Esophagus muscularis mucosa (tissue), 4 donors: ENCODE results near the gene DDI2. TPM values are rescaled to one million over a fixed set of nuclear protein-coding genes. Genes with fewer than 3 reads are reported as not detected.
"Not testable (repeated sequence)": the region's sequence is repeated elsewhere in the genome, so short reads cannot be mapped to it uniquely, and the experiment has no call there.

Experiments used
- DNase-seq: peaks from one replicate; pipeline ENCODE4 v3.0.0-alpha.2; 2017; ENCODE audit errors: extremely low spot score
- H3K27ac ChIP-seq, 4 donors: fragments of 200-600 bp; sonication (generic); replicated peaks in 1 of 4; 1 replicate in 3 of 4; 2 replicates in 1 of 4; pipeline ENCODE4 v1.5.1; 2016 to 2019; ENCODE audit warnings: mild to moderate bottlenecking in 1 of 4
- H3K27me3 ChIP-seq, 4 donors: fragments of 200-600 bp; sonication (generic); one replicate each; pipeline versions ENCODE4 v1.5.1 to v1.6.0; 2016 to 2019
- H3K36me3 ChIP-seq, 4 donors: fragments of 200-600 bp; sonication (generic); one replicate each; pipeline ENCODE4 v1.5.1; 2016 to 2019
- H3K4me1 ChIP-seq, 4 donors: fragments of 200-600 bp; sonication (generic); one replicate each; pipeline ENCODE4 v1.5.1; 2016 to 2019
- H3K4me3 ChIP-seq, 4 donors: fragments of 200-600 bp; sonication (generic); 1 replicate in 2 of 4; 2 replicates in 2 of 4; pipeline ENCODE4 v1.5.1; 2016 to 2019; ENCODE audit warnings: mild to moderate bottlenecking in 4 of 4, moderate library complexity in 1 of 4
- H3K9me3 ChIP-seq, 4 donors: fragments of 200-600 bp; sonication (generic); 1 replicate in 3 of 4; 2 replicates in 1 of 4; pipeline ENCODE4 v1.5.1; 2016 to 2019
- CTCF ChIP-seq, 3 experiments: fragments of 200-600 bp in 2 of 3; fragments of 450-650 bp in 1 of 3; sonication (generic) in 2 of 3; IDR thresholded peaks; one replicate each; pipeline ENCODE4 v1.5.1; 2017 to 2019; ENCODE audit warnings: antibody characterized with exemption in 3 of 3, mild to moderate bottlenecking in 2 of 3, moderate library complexity in 1 of 3
- EP300 ChIP-seq: sonication (generic); formaldehyde crosslinking; IDR thresholded peaks from one replicate; pipeline ENCODE4 v1.6.1; 2017; ENCODE audit warnings: antibody characterized with exemption
- POLR2A ChIP-seq: fragments of 450-650 bp; IDR thresholded peaks from one replicate; pipeline ENCODE4 v1.6.1; 2017; ENCODE audit warnings: antibody characterized with exemption, moderate library complexity, mild to moderate bottlenecking, low read depth
- POLR2AphosphoS5 ChIP-seq, 2 donors: sonication (generic); formaldehyde crosslinking; IDR thresholded peaks; one replicate each; pipeline ENCODE4 v1.6.1; 2017; ENCODE audit warnings: antibody characterized with exemption in 2 of 2
- WGBS: methylation state at CpG from one replicate; pipeline ENCODE4 v1.1.5; 2018; 5-methylcytosine and 5-hydroxymethylcytosine counted together
- intact Hi-C: fragments of 100-400 bp; cut with DNase I; formaldehyde crosslinking; loops from one replicate; pipeline ENCODE4 v1.15.1; 2023
- total RNA-seq, 4 donors: library from RNA; depleted of rRNA; stranded (reverse); fragments of >200 nt; gene quantifications; one replicate each; pipeline versions ENCODE4 v1.1.0 to v1.2.1, GENCODE V29; 2016

Gene DDI2
- total RNA-seq, 4 donors from 2014 or later, result 14.4 to 24.9 (median 17.2) TPM

- no peak overlapping the region for H3K27ac ChIP-seq
- H3K4me3 ChIP-seq, result no peak overlapping the region
- DNase-seq, result no peak
- H3K9me3 ChIP-seq, result no peaks in the 10 kb centered on the region
- intact Hi-C loops, result no loop called here
- peaks cover 10 to 17% (median 15%) of the 10 kb centered on the region in 4 donors for H3K4me1 ChIP-seq
- H3K27me3 ChIP-seq, result no peaks in the 10 kb centered on the region
- no peak for TF ChIP-seq POLR2AphosphoS5 (IDR thresholded peaks at IDR 0.05)
- TF ChIP-seq POLR2A, result no peak
- no peak for TF ChIP-seq EP300
- no peak for TF ChIP-seq CTCF (IDR thresholded peaks at IDR 0.05)
- 60% methylated on average over 2 of the region's 2 CpGs for WGBS
- no peaks in the 10 kb centered on the region for H3K36me3 ChIP-seq
Observed at GRCh38 chr1:15598436-15598835, 18.8 kb upstream of the DDI2 start.

DNA sequence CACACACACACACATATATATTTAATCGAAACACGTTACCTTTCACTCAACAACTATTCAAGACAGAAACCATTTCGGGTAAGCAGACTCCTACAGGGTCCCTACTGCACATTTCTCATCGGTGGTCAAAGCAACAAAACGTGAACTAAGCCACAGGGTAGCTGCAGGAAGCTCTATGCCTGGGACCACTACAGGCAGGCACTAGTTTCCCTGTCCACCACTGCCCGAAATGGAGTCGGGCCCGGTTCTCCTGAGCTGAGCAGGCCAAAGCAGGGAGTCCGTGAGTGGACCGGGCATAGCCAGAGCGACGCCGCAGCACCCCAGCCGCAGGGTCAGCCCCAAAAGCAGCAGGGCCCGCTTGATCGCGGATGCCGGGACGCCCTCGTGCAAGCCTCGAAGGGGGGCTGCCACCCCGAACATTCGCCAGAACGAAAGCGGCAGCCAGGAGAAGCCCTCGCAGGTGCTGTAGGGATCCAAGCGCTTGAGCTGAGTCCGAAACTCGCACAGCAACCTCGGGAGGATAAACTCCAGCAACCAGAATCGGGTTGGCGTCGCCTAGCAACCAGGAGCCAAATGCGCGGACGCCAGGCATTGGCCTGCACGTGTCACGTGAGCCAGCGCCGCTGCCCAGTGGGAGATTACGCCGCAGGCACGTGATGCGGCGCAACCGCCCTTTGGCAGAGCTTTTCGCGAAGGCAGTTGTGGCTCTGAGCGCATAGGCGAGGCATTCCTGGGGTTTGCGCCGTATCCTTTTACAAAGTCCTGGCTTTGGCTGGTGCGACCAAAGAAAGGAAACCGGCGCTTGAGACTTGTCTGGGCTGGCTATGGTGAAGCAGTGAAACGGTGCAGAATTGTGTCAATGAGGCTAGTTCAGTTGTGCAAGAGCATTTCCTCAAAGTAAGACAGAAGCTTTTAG lies 13.9 kb upstream of the DDI2 start:
- 2% methylated on average over 30 of the region's 56 CpGs for WGBS
- H3K27me3 ChIP-seq, result no peaks in the 10 kb centered on the region
- H3K4me3 ChIP-seq, result peak overlapping the region; percentile 68 to 85 (median 78)
- H3K27ac ChIP-seq, result peak overlapping the region; percentile 80 to 87 (median 85)
- H3K4me1 ChIP-seq, result peaks cover 5 to 23% (median 19%) of the 10 kb centered on the region in 4 donors
- DNase-seq, result peak; percentile 99
- intact Hi-C loops, result loop anchor here (5.0 kb wide), 1 partner anchor 139 kb away; the partner anchor contains the start of gene TMEM82
- H3K9me3 ChIP-seq, result no peaks in the 10 kb centered on the region
- TF ChIP-seq EP300, result no peak
- peak; percentile 87 to 96 for TF ChIP-seq POLR2AphosphoS5 (IDR thresholded peaks at IDR 0.05)
- H3K36me3 ChIP-seq, result no peaks in the 10 kb centered on the region

DNA sequence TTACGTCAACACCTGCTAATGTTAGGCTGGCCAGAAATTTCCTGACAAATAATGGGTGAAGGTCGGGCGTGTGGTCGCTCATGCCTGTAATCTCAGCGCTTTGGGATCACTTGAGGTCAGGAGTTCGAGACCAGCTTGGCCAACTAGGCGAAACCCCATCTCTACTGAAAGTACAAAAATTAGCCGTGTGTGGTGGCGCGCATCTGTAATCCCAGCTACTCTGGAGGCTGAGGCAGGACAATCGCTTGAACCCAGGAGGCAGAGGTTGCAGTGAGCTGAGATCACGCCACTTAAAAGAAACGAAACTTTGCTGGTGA lies 13.3 kb upstream of the DDI2 start:
- intact Hi-C loops, result loop anchor here (5.0 kb wide), 1 partner anchor 138 kb away; the partner anchor contains the start of gene TMEM82
- WGBS, result 74% methylated on average over 13 of the region's 13 CpGs

DNA sequence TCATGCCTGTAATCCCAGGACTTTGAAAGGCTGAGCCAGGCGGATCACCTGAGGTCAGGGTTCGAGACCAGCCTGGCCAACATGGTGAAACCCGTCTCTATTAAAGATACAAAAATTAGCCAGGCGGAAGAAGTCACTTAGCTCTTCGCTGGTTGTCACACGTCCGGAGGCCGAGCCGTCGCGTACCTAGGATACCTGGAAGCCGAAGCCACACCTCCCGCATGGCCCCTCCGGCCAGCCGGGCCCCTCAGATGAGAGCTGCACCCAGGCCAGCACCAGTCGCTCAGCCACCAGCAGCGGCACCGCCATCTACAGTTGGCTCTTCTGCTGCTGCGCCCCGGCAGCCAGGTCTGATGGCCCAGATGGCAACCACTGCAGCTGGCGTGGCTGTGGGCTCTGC lies 12.9 kb upstream of the DDI2 start:
- peaks cover 5 to 23% (median 19%) of the 10 kb centered on the region in 4 donors for H3K4me1 ChIP-seq
- H3K9me3 ChIP-seq, DNase-seq, H3K4me3 ChIP-seq, H3K36me3 ChIP-seq, H3K27me3 ChIP-seq, H3K27ac ChIP-seq: not testable (repeated sequence)
- WGBS, result 95% methylated on average over 18 of the region's 21 CpGs
- intact Hi-C loops, result loop anchor here (5.0 kb wide), 1 partner anchor 138 kb away; the partner anchor contains the start of gene TMEM82

More for the DNA sequence above, 13.3 kb upstream of the DDI2 start:
- H3K36me3 ChIP-seq, H3K27me3 ChIP-seq, DNase-seq, H3K9me3 ChIP-seq: not testable (repeated sequence)
- peak overlapping the region; percentile 68 to 85 (median 78) for H3K4me3 ChIP-seq
- peaks cover 5 to 23% (median 19%) of the 10 kb centered on the region in 4 donors for H3K4me1 ChIP-seq
- peak overlapping the region; percentile 80 to 87 (median 85) for H3K27ac ChIP-seq

DNA sequence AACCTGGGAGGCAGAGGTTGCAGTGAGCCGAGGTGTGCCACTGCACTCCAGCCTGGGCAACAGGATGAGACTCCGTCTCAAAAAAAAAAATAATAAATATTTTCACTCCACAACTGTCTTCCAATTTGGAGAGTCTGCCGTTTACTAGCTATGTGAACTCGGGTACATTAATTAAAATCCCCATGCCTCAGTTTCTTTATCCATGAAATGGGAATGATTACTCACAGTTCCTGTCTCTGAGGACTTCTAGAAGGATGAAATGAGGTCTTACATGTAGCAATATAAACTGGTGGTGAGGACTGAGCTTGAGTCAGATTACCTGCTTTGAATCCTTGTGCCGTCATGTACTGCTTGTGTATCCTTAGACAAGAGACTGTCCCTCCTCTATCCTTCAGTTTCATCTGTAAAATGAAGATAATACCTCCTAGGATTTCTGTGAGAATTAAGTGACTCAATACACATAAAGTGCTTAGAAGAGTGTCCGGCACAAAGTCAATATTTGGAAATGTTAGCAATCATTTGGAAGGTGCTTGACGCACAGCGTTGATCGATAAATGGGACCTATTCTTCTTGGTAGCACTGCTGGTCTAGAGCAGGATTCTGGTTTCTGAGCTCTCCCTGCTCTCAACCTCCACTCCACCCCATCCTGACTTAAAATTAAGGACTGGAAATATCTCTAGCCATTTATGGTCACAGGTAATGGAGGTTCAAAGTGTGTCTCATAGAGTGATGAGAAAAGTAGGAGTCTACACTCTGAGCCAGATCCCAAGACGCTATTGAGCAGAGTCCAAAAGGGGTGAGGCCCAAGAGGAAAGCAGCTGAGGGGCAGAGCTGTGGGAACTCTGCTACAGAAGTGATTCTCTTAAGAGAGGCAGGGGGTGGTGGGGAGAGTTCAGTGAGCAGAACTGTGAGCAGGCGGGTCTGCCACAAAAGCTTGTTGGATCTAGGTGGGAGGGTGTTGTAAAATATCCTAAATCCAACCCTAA lies 11.6 kb upstream of the DDI2 start:
- Histone ChIP-seq H3K4me3 (no peak overlapping the region), H3K27me3 (no peaks in the 10 kb centered on the region), H3K9me3 (no peaks in the 10 kb centered on the region), H3K4me1 (peaks cover 5 to 23% (median 19%) of the 10 kb centered on the region in 4 donors), H3K27ac (no peak overlapping the region), H3K36me3 (no peaks in the 10 kb centered on the region)
- 82% methylated on average over 11 of the region's 11 CpGs for WGBS
- intact Hi-C loops, result no loop called here
- no peak for TF ChIP-seq EP300
- DNase-seq, result no peak

- H3K4me3 ChIP-seq, result no peak overlapping the region
- H3K4me1 ChIP-seq, result no peaks in the 10 kb centered on the region
- no peak for DNase-seq
- H3K27me3 ChIP-seq, result no peaks in the 10 kb centered on the region
- WGBS, result 86% methylated on average over 7 of the region's 7 CpGs
- no peak for TF ChIP-seq CTCF (IDR thresholded peaks at IDR 0.05)
- TF ChIP-seq EP300, result no peak
- no peak for TF ChIP-seq POLR2AphosphoS5 (IDR thresholded peaks at IDR 0.05)
- no peak for TF ChIP-seq POLR2A
- intact Hi-C loops, result no loop called here
- H3K36me3 ChIP-seq, result no peaks in the 10 kb centered on the region
- H3K9me3 ChIP-seq, result no peaks in the 10 kb centered on the region
- no peak overlapping the region for H3K27ac ChIP-seq
Observed at GRCh38 chr1:15609631-15610030, 7.6 kb upstream of the DDI2 start.
